ENCODE measurements around the gene NCF1. TPM values are rescaled to one million over a fixed set of nuclear protein-coding genes. Genes with fewer than 3 reads are reported as not detected.

Gene NCF1
- total and polyA plus RNA-seq, 2 of the 8 experiments (the other 6 are each of a cell fraction or from before 2014, with no cell fraction given), result 0.47 to 0.73 TPM

DNA sequence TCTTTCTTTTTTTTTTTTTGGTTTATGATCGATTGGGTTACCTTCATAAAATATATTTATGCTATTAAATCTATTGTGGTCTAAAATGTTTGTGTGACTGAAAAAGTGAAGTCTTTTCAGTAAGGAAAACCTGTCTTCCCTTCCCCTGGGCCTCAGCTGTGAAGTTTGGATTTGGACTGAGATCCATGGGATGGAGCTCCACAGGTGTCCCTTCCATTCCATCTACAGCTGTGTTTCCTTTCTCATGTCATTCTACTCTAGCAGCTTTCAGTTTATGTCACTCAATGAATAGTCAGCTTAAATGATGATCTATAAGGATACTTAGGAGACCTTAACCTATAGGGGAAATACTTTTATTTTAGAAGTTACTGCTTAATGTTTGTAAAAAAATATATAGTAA, 48.0 kb upstream of the NCF1 start:
- Histone ChIP-seq H2BK12ac (ENCODE audit: low read depth, low read length) (no peak overlapping the region), H2AK5ac (ENCODE audit: low read depth, low read length) (no peak overlapping the region), H3K4me2 (ENCODE audit: insufficient read depth in 1 of 2, low read depth in 2 of 2, low read length in 2 of 2) (no peak overlapping the region), H3K56ac (replicated peaks; ENCODE audit: insufficient read length, low read depth, low read length) (no peak overlapping the region), H4K8ac (ENCODE audit: extremely low read depth, insufficient read depth, low read length) (no peak overlapping the region), H3K4me1 (replicated peaks in 1 of 4; ENCODE audit: control insufficient read depth in 3 of 4, insufficient read depth in 4 of 4, low read length in 3 of 4) (no peaks in the 10 kb centered on the region), H3K79me1 (ENCODE audit: low read depth, low read length) (no peaks in the 10 kb centered on the region), H3K23ac (ENCODE audit: insufficient read length) (no peak overlapping the region), H4K20me1 (replicated peaks in 1 of 2; ENCODE audit: control insufficient read depth in 1 of 2, insufficient read depth in 2 of 2, low read length in 2 of 2) (peaks cover 0 to 2% of the 10 kb centered on the region in 2 experiments), H3K9ac (replicated peaks in 1 of 4; ENCODE audit: extremely low read depth in 1 of 4, low read depth in 3 of 4, low read length in 3 of 4) (no peak overlapping the region), H3K23me2 (ENCODE audit: low read depth, low read length) (no peaks in the 10 kb centered on the region), H3K4me3 (ENCODE audit: extremely low read depth in 1 of 4, insufficient read depth in 2 of 4, low read depth in 3 of 4, low read length in 4 of 4) (no peak overlapping the region), H3K36me3 (ENCODE audit: control insufficient read depth in 2 of 4, insufficient read depth in 4 of 4, low read length in 3 of 4) (peaks cover 7 to 41% (median 12%) of the 10 kb centered on the region in 4 experiments; a peak in 6 of 8 replicates), H4K5ac (ENCODE audit: insufficient read length, low read depth, low read length) (no peak overlapping the region), H2BK20ac (ENCODE audit: low read length) (no peak overlapping the region), H4K91ac (replicated peaks; ENCODE audit: insufficient read length, low read length) (no peak overlapping the region), H2BK15ac (ENCODE audit: low read length) (no peak overlapping the region), H2BK120ac (replicated peaks; ENCODE audit: low read depth, low read length) (no peak overlapping the region), H3K79me2 (ENCODE audit: control insufficient read depth in 1 of 2, insufficient read depth in 2 of 2, low read length in 2 of 2) (no peaks in the 10 kb centered on the region; a peak in 1 of 4 replicates), H3K4ac (replicated peaks; ENCODE audit: insufficient read length, low read depth, low read length) (no peak overlapping the region), H2AFZ (ENCODE audit: low read length) (no peak overlapping the region), H2BK5ac (ENCODE audit: low read depth, low read length) (no peak overlapping the region), H3K9me3 (ENCODE audit: insufficient read depth in 2 of 2, low read depth in 1 of 2, low read length in 1 of 2) (no peaks in the 10 kb centered on the region), H3K27me3 (replicated peaks in 1 of 4; ENCODE audit: control insufficient read depth in 3 of 4, extremely low read depth in 1 of 4, insufficient read depth in 3 of 4, low read length in 3 of 4) (no peaks in the 10 kb centered on the region), H3K14ac (ENCODE audit: insufficient read length) (no peak overlapping the region), H3K27ac (ENCODE audit: low read depth, low read length) (no peak overlapping the region), H3K18ac (ENCODE audit: extremely low read depth, low read length) (no peak overlapping the region)
- ChIA-PET CTCF (ENCODE audit: partially characterized antibody) (interaction anchor here (0.6 kb wide), 1 partner anchor 1134 kb away, joined by 3 read pairs; no protein-coding TSS in a partner anchor), POLR2A (ENCODE audit: partially characterized antibody) (no interaction called here)
- 100% methylated on average over 1 of the region's 1 CpG; no CpG with 5 or more reads in 1 of the 2 experiments for WGBS, 2 experiments (ENCODE audit: extremely low coverage in 1 of 2, insufficient coverage in 1 of 2, insufficient read length in 1 of 2, insufficient replicate concordance in 2 of 2, low coverage in 1 of 2, low lambda C conversion rate in 2 of 2, missing lambda C conversion rate in 1 of 2)
- TF ChIP-seq NANOG (IDR thresholded peaks at IDR 0.05; ENCODE audit: insufficient read depth, low read depth, low read length, poor library complexity, severe bottlenecking), result no peak
- TF ChIP-seq, protein P1, sequence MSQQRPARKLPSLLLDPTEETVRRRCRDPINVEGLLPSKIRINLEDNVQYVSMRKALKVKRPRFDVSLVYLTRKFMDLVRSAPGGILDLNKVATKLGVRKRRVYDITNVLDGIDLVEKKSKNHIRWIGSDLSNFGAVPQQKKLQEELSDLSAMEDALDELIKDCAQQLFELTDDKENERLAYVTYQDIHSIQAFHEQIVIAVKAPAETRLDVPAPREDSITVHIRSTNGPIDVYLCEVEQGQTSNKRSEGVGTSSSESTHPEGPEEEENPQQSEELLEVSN (IDR thresholded peaks at IDR 0.05), result no peak
- no peak for TF ChIP-seq CREB1 (IDR thresholded peaks at IDR 0.05)
- no peak for TF ChIP-seq TAF7 (optimal IDR thresholded peaks at IDR 0.05; ENCODE audit: borderline replicate concordance, low read depth, low read length)
- TF ChIP-seq HDAC2 (IDR thresholded peaks at IDR 0.05; ENCODE audit: borderline replicate concordance in 1 of 2, low read depth in 2 of 2, low read length in 2 of 2), result no peak
- no peak for TF ChIP-seq KDM4A (IDR thresholded peaks at IDR 0.05; ENCODE audit: low read depth, low read length, severe bottlenecking)
- TF ChIP-seq, protein P2, sequence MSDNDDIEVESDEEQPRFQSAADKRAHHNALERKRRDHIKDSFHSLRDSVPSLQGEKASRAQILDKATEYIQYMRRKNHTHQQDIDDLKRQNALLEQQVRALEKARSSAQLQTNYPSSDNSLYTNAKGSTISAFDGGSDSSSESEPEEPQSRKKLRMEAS (IDR thresholded peaks at IDR 0.05), result no peak
- no peak for TF ChIP-seq POU5F1 (IDR thresholded peaks at IDR 0.05; ENCODE audit: low read depth, low read length)
- DNase-seq (ENCODE audit: low read depth in 1 of 2, low spot score in 2 of 2) (no peak), FAIRE-seq (no peak)
